Measurements from ENCODE around the gene PPP3CA.
A peak's percentile ranks its signal among the peaks of the same experiment; 100 is the strongest.

The PPP3CA gene

DNA sequence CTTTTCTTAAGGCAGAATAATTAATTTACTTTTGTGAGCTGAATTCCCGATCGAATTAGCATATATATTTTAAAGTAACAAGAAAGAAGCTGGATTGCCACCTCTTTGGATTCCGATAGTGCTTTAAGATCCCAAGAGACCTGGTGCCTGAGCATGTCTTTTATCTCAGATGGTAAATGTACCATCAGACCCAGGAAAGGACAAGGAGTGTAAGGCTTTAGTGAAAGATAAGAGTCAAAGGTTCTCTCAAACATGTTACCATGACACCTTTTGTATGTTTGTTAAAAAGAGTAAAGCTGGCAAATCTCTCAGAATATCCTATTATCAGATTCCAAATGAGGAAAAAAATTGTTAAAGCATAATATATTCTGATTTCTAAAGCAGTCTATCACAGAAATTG is 198.8 kb downstream of the PPP3CA start:
- Histone ChIP-seq H3K27me3 (ENCODE audit: insufficient read depth, low read length, poor library complexity) (no peaks in the 10 kb centered on the region), H3K9ac (ENCODE audit: low read length) (no peak overlapping the region), H3K4ac (ENCODE audit: low read depth, low read length) (no peak overlapping the region), H3K23ac (ENCODE audit: low read length) (no peak overlapping the region), H3K79me2 (ENCODE audit: control insufficient read depth, insufficient read depth, low read length) (no peaks in the 10 kb centered on the region), H4K5ac (ENCODE audit: low read length) (no peak overlapping the region), H3K79me1 (ENCODE audit: low read length) (no peaks in the 10 kb centered on the region), H3K4me2 (ENCODE audit: low read length) (no peak overlapping the region), H4K8ac (ENCODE audit: low read depth, low read length) (no peak overlapping the region), H3K4me1 (ENCODE audit: control insufficient read depth, low read depth, low read length) (peaks cover 2% of the 10 kb centered on the region), H2BK5ac (ENCODE audit: low read length) (no peak overlapping the region), H3K18ac (ENCODE audit: low read length) (no peak overlapping the region), H2BK120ac (ENCODE audit: low read depth, low read length) (no peak overlapping the region), H3K36me3 (ENCODE audit: control insufficient read depth, insufficient read depth, low read length) (no peaks in the 10 kb centered on the region), H2AK5ac (ENCODE audit: low read length) (no peak overlapping the region), H3K4me3 (ENCODE audit: low read length) (no peak overlapping the region), H3K56ac (ENCODE audit: low read length) (no peak overlapping the region), H3K27ac (ENCODE audit: low read depth, low read length) (no peak overlapping the region), H2BK15ac (replicated peaks; ENCODE audit: low read depth) (no peak overlapping the region)
- WGBS (ENCODE audit: extremely low coverage, insufficient coverage, low lambda C conversion rate): no CpG with 5 or more reads among the region's 3 CpGs
- peak; percentile 70 for DNase-seq

DNA sequence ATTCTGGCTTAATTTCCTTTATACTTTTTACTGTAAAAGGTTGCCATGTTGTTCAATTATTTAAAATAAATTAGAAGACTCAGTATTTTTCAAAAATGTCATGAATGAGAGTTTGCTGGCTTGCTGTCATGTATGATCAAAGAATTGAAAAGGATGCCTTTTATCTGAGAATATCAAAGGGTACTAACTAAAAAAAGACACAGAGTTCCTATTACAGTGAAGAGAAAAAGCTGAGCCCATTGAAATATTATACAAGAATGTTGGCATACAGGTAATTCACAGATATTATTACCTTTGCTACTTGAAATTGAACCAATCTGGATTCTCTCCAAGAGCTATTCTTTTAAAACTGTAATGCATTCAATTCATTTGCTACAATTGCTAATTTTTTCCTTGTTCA is 200.0 kb downstream of the PPP3CA start:
- Histone ChIP-seq H4K8ac (ENCODE audit: low read depth, low read length) (no peak overlapping the region), H3K9ac (ENCODE audit: low read length) (no peak overlapping the region), H3K4me2 (ENCODE audit: low read length) (no peak overlapping the region), H3K18ac (ENCODE audit: low read length) (no peak overlapping the region), H3K4me3 (ENCODE audit: low read length) (no peak overlapping the region), H2BK120ac (ENCODE audit: low read depth, low read length) (no peak overlapping the region), H3K4ac (ENCODE audit: low read depth, low read length) (no peak overlapping the region), H2BK5ac (ENCODE audit: low read length) (no peak overlapping the region), H3K36me3 (ENCODE audit: control insufficient read depth, insufficient read depth, low read length) (no peaks in the 10 kb centered on the region), H3K56ac (ENCODE audit: low read length) (no peak overlapping the region), H3K79me1 (ENCODE audit: low read length) (no peaks in the 10 kb centered on the region), H3K27ac (ENCODE audit: low read depth, low read length) (no peak overlapping the region), H2BK15ac (replicated peaks; ENCODE audit: low read depth) (no peak overlapping the region), H4K5ac (ENCODE audit: low read length) (no peak overlapping the region), H2AK5ac (ENCODE audit: low read length) (no peak overlapping the region), H3K23ac (ENCODE audit: low read length) (no peak overlapping the region), H3K27me3 (ENCODE audit: insufficient read depth, low read length, poor library complexity) (no peaks in the 10 kb centered on the region), H3K4me1 (ENCODE audit: control insufficient read depth, low read depth, low read length) (no peaks in the 10 kb centered on the region), H3K79me2 (ENCODE audit: control insufficient read depth, insufficient read depth, low read length) (no peaks in the 10 kb centered on the region)
- DNase-seq: no peak

DNA sequence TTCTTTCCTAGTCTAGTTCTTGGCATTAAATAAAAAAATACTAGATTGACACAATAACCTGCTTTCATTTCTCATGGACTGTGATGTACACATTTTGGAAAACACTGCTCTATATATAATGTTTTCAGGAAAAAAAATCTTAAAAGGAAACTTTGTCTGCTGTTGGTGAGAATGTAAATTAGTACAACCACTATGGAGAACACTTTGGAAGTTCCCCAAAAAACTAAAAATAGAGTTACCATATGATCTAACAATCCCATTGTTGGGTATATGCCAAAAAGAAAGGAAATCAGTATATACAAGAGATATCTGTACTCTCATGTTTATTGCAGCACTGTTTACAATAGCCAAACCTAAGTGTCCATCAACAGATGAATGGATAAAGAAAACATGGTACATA is 202.3 kb downstream of the PPP3CA start:
- H3K36me3 ChIP-seq (ENCODE audit: control insufficient read depth, insufficient read depth, low read length): no peaks in the 10 kb centered on the region
- H3K27me3 ChIP-seq (ENCODE audit: insufficient read depth, low read length, poor library complexity): no peaks in the 10 kb centered on the region
- H4K5ac ChIP-seq (ENCODE audit: low read length): no peak overlapping the region
- H3K4me3 ChIP-seq (ENCODE audit: low read length): no peak overlapping the region
- no peak overlapping the region for H3K18ac ChIP-seq (ENCODE audit: low read length)
- H3K79me2 ChIP-seq (ENCODE audit: control insufficient read depth, insufficient read depth, low read length): no peaks in the 10 kb centered on the region
- H4K8ac ChIP-seq (ENCODE audit: low read depth, low read length): no peak overlapping the region
- no peaks in the 10 kb centered on the region for H3K79me1 ChIP-seq (ENCODE audit: low read length)
- H2BK15ac ChIP-seq (replicated peaks; ENCODE audit: low read depth): no peak overlapping the region
- no peak overlapping the region for H2BK120ac ChIP-seq (ENCODE audit: low read depth, low read length)
- no peak for DNase-seq
- no peak overlapping the region for H3K4ac ChIP-seq (ENCODE audit: low read depth, low read length)
- H3K4me1 ChIP-seq (ENCODE audit: control insufficient read depth, low read depth, low read length): no peaks in the 10 kb centered on the region
- H2AK5ac ChIP-seq (ENCODE audit: low read length): no peak overlapping the region
- H3K23ac ChIP-seq (ENCODE audit: low read length): no peak overlapping the region
- no peak overlapping the region for H2BK5ac ChIP-seq (ENCODE audit: low read length)
- no peak overlapping the region for H3K9ac ChIP-seq (ENCODE audit: low read length)
- H3K27ac ChIP-seq (ENCODE audit: low read depth, low read length): no peak overlapping the region
- H3K56ac ChIP-seq (ENCODE audit: low read length): no peak overlapping the region
- H3K4me2 ChIP-seq (ENCODE audit: low read length): no peak overlapping the region

DNA sequence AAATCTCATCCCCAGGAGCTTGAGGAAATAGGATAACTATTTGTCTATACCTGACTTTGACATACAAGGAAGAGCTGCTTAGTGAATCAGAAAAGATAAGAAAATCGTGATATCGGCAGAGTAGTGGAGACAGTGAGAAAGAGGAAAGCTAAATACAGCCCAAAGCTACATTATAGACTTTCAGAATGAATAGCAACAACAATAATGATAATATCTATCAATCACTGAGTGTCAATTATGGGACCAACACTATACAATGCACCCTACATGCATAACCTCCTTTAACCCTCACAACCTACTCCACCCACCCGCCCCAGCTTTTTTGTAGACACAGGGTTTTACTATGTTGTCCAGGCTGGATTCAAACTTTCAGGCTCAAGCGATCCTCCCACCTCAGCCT is 205.1 kb downstream of the PPP3CA start:
- no peak overlapping the region for H2BK5ac ChIP-seq (ENCODE audit: low read length)
- H3K23ac ChIP-seq (ENCODE audit: low read length): no peak overlapping the region
- H3K79me2 ChIP-seq (ENCODE audit: control insufficient read depth, insufficient read depth, low read length): no peaks in the 10 kb centered on the region
- no peaks in the 10 kb centered on the region for H3K27me3 ChIP-seq (ENCODE audit: insufficient read depth, low read length, poor library complexity)
- H3K4me1 ChIP-seq (ENCODE audit: control insufficient read depth, low read depth, low read length): peaks cover 2% of the 10 kb centered on the region
- no peak overlapping the region for H2BK120ac ChIP-seq (ENCODE audit: low read depth, low read length)
- no peaks in the 10 kb centered on the region for H3K36me3 ChIP-seq (ENCODE audit: control insufficient read depth, insufficient read depth, low read length)
- no peak overlapping the region for H2AK5ac ChIP-seq (ENCODE audit: low read length)
- no peak overlapping the region for H3K4me3 ChIP-seq (ENCODE audit: low read length)
- no peaks in the 10 kb centered on the region for H3K79me1 ChIP-seq (ENCODE audit: low read length)
- H3K27ac ChIP-seq (ENCODE audit: low read depth, low read length): no peak overlapping the region
- no peak overlapping the region for H4K8ac ChIP-seq (ENCODE audit: low read depth, low read length)
- no peak overlapping the region for H3K56ac ChIP-seq (ENCODE audit: low read length)
- H3K9ac ChIP-seq (ENCODE audit: low read length): no peak overlapping the region
- no CpG with 5 or more reads among the region's 4 CpGs for WGBS (ENCODE audit: extremely low coverage, insufficient coverage, low lambda C conversion rate)
- H3K4ac ChIP-seq (ENCODE audit: low read depth, low read length): no peak overlapping the region
- H4K5ac ChIP-seq (ENCODE audit: low read length): no peak overlapping the region
- no peak overlapping the region for H3K18ac ChIP-seq (ENCODE audit: low read length)
- no peak overlapping the region for H2BK15ac ChIP-seq (replicated peaks; ENCODE audit: low read depth)
- DNase-seq: no peak
- no peak overlapping the region for H3K4me2 ChIP-seq (ENCODE audit: low read length)

DNA sequence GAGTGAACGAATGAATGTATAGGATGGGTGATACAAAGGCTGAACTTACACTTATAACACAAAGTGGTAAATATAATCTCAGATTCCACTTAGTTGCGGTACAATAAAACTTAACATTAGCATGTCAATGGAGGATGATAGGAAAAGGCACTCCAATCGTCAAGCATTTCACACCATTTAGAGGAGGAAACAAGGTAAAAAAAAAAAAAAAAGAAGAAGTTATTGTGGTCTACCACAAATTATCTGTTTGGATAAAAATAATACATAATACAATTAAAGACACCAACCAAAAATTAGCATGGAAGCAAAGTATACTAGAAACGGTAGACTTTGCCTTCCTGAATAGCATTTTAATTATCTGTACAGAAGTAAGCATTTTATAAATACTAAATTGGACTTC is 205.5 kb downstream of the PPP3CA start:
- no peak overlapping the region for H4K5ac ChIP-seq (ENCODE audit: low read length)
- H2BK120ac ChIP-seq (ENCODE audit: low read depth, low read length): no peak overlapping the region
- no peak overlapping the region for H3K4me3 ChIP-seq (ENCODE audit: low read length)
- no peaks in the 10 kb centered on the region for H3K79me1 ChIP-seq (ENCODE audit: low read length)
- no peaks in the 10 kb centered on the region for H3K27me3 ChIP-seq (ENCODE audit: insufficient read depth, low read length, poor library complexity)
- no peaks in the 10 kb centered on the region for H3K36me3 ChIP-seq (ENCODE audit: control insufficient read depth, insufficient read depth, low read length)
- H3K4me2 ChIP-seq (ENCODE audit: low read length): no peak overlapping the region
- no peak overlapping the region for H3K9ac ChIP-seq (ENCODE audit: low read length)
- no peak overlapping the region for H2AK5ac ChIP-seq (ENCODE audit: low read length)
- peaks cover 3% of the 10 kb centered on the region for H3K4me1 ChIP-seq (ENCODE audit: control insufficient read depth, low read depth, low read length)
- no peak overlapping the region for H4K8ac ChIP-seq (ENCODE audit: low read depth, low read length)
- no peak overlapping the region for H2BK5ac ChIP-seq (ENCODE audit: low read length)
- H3K4ac ChIP-seq (ENCODE audit: low read depth, low read length): no peak overlapping the region
- DNase-seq: no peak
- H3K79me2 ChIP-seq (ENCODE audit: control insufficient read depth, insufficient read depth, low read length): no peaks in the 10 kb centered on the region
- H2BK15ac ChIP-seq (replicated peaks; ENCODE audit: low read depth): no peak overlapping the region
- H3K56ac ChIP-seq (ENCODE audit: low read length): no peak overlapping the region
- H3K27ac ChIP-seq (ENCODE audit: low read depth, low read length): no peak overlapping the region
- H3K18ac ChIP-seq (ENCODE audit: low read length): no peak overlapping the region
- no peak overlapping the region for H3K23ac ChIP-seq (ENCODE audit: low read length)
- no CpG with 5 or more reads among the region's 4 CpGs for WGBS (ENCODE audit: extremely low coverage, insufficient coverage, low lambda C conversion rate)

DNA sequence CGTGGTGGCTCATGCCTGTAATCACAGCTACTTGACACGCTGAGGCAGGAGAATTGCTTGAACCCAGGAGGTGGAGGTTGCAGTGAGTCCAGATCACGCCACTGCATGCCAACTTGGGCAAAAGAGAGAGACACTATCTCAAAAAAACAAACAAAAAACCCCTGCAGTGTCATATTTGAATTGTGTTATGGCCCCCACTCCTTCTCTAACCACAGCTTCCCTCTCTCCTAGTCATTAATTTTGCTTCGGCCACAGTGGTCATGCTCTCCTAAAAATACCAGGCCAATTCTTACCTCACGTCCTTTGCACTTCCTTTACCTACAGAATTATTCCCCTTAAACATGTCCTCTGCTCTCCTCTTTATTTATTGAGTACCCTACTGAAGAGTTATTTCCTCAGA is 206.1 kb downstream of the PPP3CA start:
- WGBS (ENCODE audit: extremely low coverage, insufficient coverage, low lambda C conversion rate): no CpG with 5 or more reads among the region's 5 CpGs
- Histone ChIP-seq H3K9ac (ENCODE audit: low read length) (no peak overlapping the region), H3K27ac (ENCODE audit: low read depth, low read length) (no peak overlapping the region), H3K4me1 (ENCODE audit: control insufficient read depth, low read depth, low read length) (peaks cover 3% of the 10 kb centered on the region), H3K79me2 (ENCODE audit: control insufficient read depth, insufficient read depth, low read length) (no peaks in the 10 kb centered on the region), H3K4me2 (ENCODE audit: low read length) (no peak overlapping the region), H2BK120ac (ENCODE audit: low read depth, low read length) (no peak overlapping the region), H3K27me3 (ENCODE audit: insufficient read depth, low read length, poor library complexity) (no peaks in the 10 kb centered on the region), H4K8ac (ENCODE audit: low read depth, low read length) (no peak overlapping the region), H3K18ac (ENCODE audit: low read length) (peak overlapping the region; percentile 60), H4K5ac (ENCODE audit: low read length) (no peak overlapping the region), H2BK15ac (replicated peaks; ENCODE audit: low read depth) (no peak overlapping the region), H3K79me1 (ENCODE audit: low read length) (no peaks in the 10 kb centered on the region), H2BK5ac (ENCODE audit: low read length) (no peak overlapping the region), H3K56ac (ENCODE audit: low read length) (no peak overlapping the region), H3K4me3 (ENCODE audit: low read length) (no peak overlapping the region), H3K23ac (ENCODE audit: low read length) (no peak overlapping the region), H2AK5ac (ENCODE audit: low read length) (no peak overlapping the region), H3K36me3 (ENCODE audit: control insufficient read depth, insufficient read depth, low read length) (no peaks in the 10 kb centered on the region), H3K4ac (ENCODE audit: low read depth, low read length) (no peak overlapping the region)
- DNase-seq: no peak
